IMR-90 (cell line): ENCODE data around the gene QPRT. TPM values are rescaled to one million over a fixed set of nuclear protein-coding genes. Genes with fewer than 3 reads are reported as not detected.

Experiments used
- ATAC-seq: fragments of 200-7000 bp; cut with Tn5 transposase; 2 replicates; pipeline ENCODE4 v1.9.1; 2020; ENCODE audit warnings: low read depth, mild to moderate bottlenecking, moderate library complexity
- BruUV-seq: library from RNA; stranded (reverse); fragments of 400-500 nt; replicated peaks from 2 replicates; lab custom pipeline; 2021; lab: Mats Ljungman, UMichigan
- CTCF ChIA-PET: fragments of 300-600 bp; formaldehyde crosslinking; extraction: SDS; loops from one replicate; lab custom pipeline; 2021; ENCODE audit warnings: antibody characterized with exemption; lab: Yijun Ruan, JAX
- POLR2A ChIA-PET: fragments of 300-600 bp; sonication (Branson Sonifier 250); formaldehyde crosslinking; loops from one replicate; lab custom pipeline; 2022; ENCODE audit warnings: antibody characterized with exemption; ENCODE audit not compliant: unreplicated experiment; lab: Charles Lee
- DNase-seq: peaks from one replicate; pipeline ENCODE4 v3.0.0; 2013
- H2AFZ ChIP-seq: replicated peaks from 2 replicates; pipeline ENCODE3; 2013; ENCODE audit warnings: low read length, mild to moderate bottlenecking; ENCODE audit not compliant: poor library complexity
- H2AK5ac ChIP-seq: 2 replicates; pipeline ENCODE4 v1.6.1; 2013; ENCODE audit warnings: low read depth, low read length, inconsistent platforms
- H2AK9ac ChIP-seq: replicated peaks from 2 replicates; pipeline ENCODE3; 2013; ENCODE audit warnings: mild to moderate bottlenecking, low read depth, low read length, moderate library complexity; ENCODE audit not compliant: poor library complexity
- H2BK120ac ChIP-seq: 2 replicates; pipeline ENCODE4 v1.6.1; 2013; ENCODE audit warnings: low read depth, low read length, inconsistent platforms
- H2BK15ac ChIP-seq: 3 replicates; pipeline ENCODE4 v1.6.1; 2013; ENCODE audit warnings: low read depth, low read length, inconsistent platforms
- H2BK20ac ChIP-seq: 2 replicates; pipeline ENCODE4 v1.6.1; 2013; ENCODE audit warnings: low read depth, mild to moderate bottlenecking, inconsistent platforms, low read length, moderate library complexity
- H2BK5ac ChIP-seq: 2 replicates; pipeline ENCODE4 v1.6.1; 2013; ENCODE audit warnings: mild to moderate bottlenecking, low read depth, low read length, inconsistent platforms; ENCODE audit not compliant: poor library complexity, severe bottlenecking
- H3K14ac ChIP-seq: replicated peaks from 2 replicates; pipeline ENCODE4 v1.6.1; 2013; ENCODE audit warnings: low read depth, low read length, inconsistent platforms
- H3K18ac ChIP-seq: 2 replicates; pipeline ENCODE4 v1.6.1; 2013; ENCODE audit warnings: low read depth, low read length, control low read depth
- H3K23ac ChIP-seq: 2 replicates; pipeline ENCODE4 v1.6.1; 2013; ENCODE audit warnings: low read depth, low read length, inconsistent platforms
- H3K27ac ChIP-seq: 2 replicates; pipeline ENCODE4 v1.5.1; 2013; ENCODE audit warnings: mild to moderate bottlenecking, control low read depth, low read length; ENCODE audit not compliant: insufficient read depth
- H3K27me3 ChIP-seq: 2 replicates; pipeline ENCODE4 v1.6.1; 2013; ENCODE audit warnings: low read length; ENCODE audit not compliant: control insufficient read depth, insufficient read depth
- H3K36me3 ChIP-seq: 2 replicates; pipeline ENCODE4 v1.6.1; 2013; ENCODE audit warnings: low read length, mixed read lengths; ENCODE audit not compliant: control insufficient read depth, insufficient read depth
- H3K4ac ChIP-seq: 2 replicates; pipeline ENCODE4 v1.6.1; 2013; ENCODE audit warnings: low read depth, low read length, inconsistent platforms
- H3K4me1 ChIP-seq: 2 replicates; pipeline ENCODE4 v1.6.1; 2013; ENCODE audit warnings: low read length, mixed read lengths; ENCODE audit not compliant: control insufficient read depth, insufficient read depth
- H3K4me2 ChIP-seq: 2 replicates; pipeline ENCODE4 v1.6.1; 2013; ENCODE audit warnings: low read depth, mild to moderate bottlenecking, control low read depth, low read length, moderate library complexity
- H3K4me3 ChIP-seq: 2 replicates; pipeline ENCODE4 v1.5.1; 2013; ENCODE audit warnings: low read depth, mild to moderate bottlenecking, control low read depth, low read length, moderate library complexity; ENCODE audit not compliant: insufficient read depth
- H3K56ac ChIP-seq: 2 replicates; pipeline ENCODE4 v1.6.1; 2013; ENCODE audit warnings: low read length, inconsistent platforms; ENCODE audit not compliant: insufficient read depth; ENCODE audit errors: extremely low read depth
- H3K79me1 ChIP-seq, 2 experiments: 2 replicates each; pipeline ENCODE4 v1.6.1; 2013; ENCODE audit warnings: low read length in 2 of 2, inconsistent platforms in 1 of 2, low read depth in 1 of 2
- H3K9ac ChIP-seq: 2 replicates; pipeline ENCODE4 v1.6.1; 2013; ENCODE audit warnings: low read depth, low read length, control low read depth
- H3K9me1 ChIP-seq: 2 replicates; pipeline ENCODE4 v1.6.1; 2013; ENCODE audit warnings: low read length, inconsistent platforms; ENCODE audit not compliant: insufficient read depth
- H3K9me3 ChIP-seq: 2 replicates; pipeline ENCODE4 v1.6.1; 2013; ENCODE audit warnings: low read length; ENCODE audit not compliant: control insufficient read depth, insufficient read depth
- H4K20me1 ChIP-seq: 2 replicates; pipeline ENCODE4 v1.6.1; 2013; ENCODE audit warnings: low read length, inconsistent platforms; ENCODE audit not compliant: insufficient read depth
- H4K5ac ChIP-seq: 2 replicates; pipeline ENCODE4 v1.6.1; 2013; ENCODE audit warnings: mild to moderate bottlenecking, low read depth, low read length, control low read depth
- H4K8ac ChIP-seq, 2 experiments: 2 replicates each; pipeline ENCODE4 v1.6.1; 2013; ENCODE audit warnings: low read depth in 2 of 2, low read length in 2 of 2, control low read depth in 1 of 2, inconsistent platforms in 1 of 2
- H4K91ac ChIP-seq: 2 replicates; pipeline ENCODE4 v1.6.1; 2013; ENCODE audit warnings: low read depth, low read length, inconsistent platforms; ENCODE audit not compliant: insufficient read depth
- BHLHE40 ChIP-seq: fragments of 150-350 bp; IDR thresholded peaks from 2 replicates; pipeline ENCODE4 v1.6.1; 2016; ENCODE audit warnings: mild to moderate bottlenecking, low read depth, low read length
- CEBPB ChIP-seq: IDR thresholded peaks from 2 replicates; pipeline ENCODE4 v1.6.1; 2012; ENCODE audit warnings: low read depth, low read length, improper control_type of control experiment
- CHD1 ChIP-seq: IDR thresholded peaks from 2 replicates; pipeline ENCODE4 v1.6.1; 2012; ENCODE audit warnings: low read depth, low read length, improper control_type of control experiment
- CTCF ChIP-seq: conservative IDR thresholded peaks from 2 replicates; pipeline ENCODE4 v1.5.1; 2012; ENCODE audit warnings: mild to moderate bottlenecking, low read depth, low read length, improper control_type of control experiment
- ELK1 ChIP-seq: fragments of 150-350 bp; IDR thresholded peaks from 2 replicates; pipeline ENCODE4 v1.6.1; 2016; ENCODE audit warnings: low read depth, mild to moderate bottlenecking, low read length, moderate library complexity, borderline replicate concordance
- FOS ChIP-seq: fragments of 150-350 bp; IDR thresholded peaks from 2 replicates; pipeline ENCODE4 v1.6.1; 2016; ENCODE audit warnings: low read depth, low read length
- MAZ ChIP-seq: IDR thresholded peaks from 2 replicates; pipeline ENCODE4 v1.6.1; 2012; ENCODE audit warnings: low read depth, mild to moderate bottlenecking, low read length, improper control_type of control experiment, moderate library complexity, borderline replicate concordance
- MXI1 ChIP-seq: IDR thresholded peaks from 2 replicates; pipeline ENCODE4 v1.6.1; 2012; ENCODE audit warnings: low read depth, mild to moderate bottlenecking, low read length, moderate library complexity, borderline replicate concordance
- NFE2L2 ChIP-seq: fragments of 150-350 bp; IDR thresholded peaks from 2 replicates; pipeline ENCODE4 v1.6.1; 2016; ENCODE audit warnings: low read depth, mild to moderate bottlenecking, low read length
- POLR2A ChIP-seq: IDR thresholded peaks from 2 replicates; pipeline ENCODE4 v1.6.1; 2012; ENCODE audit warnings: mild to moderate bottlenecking, low read depth, low read length
- RAD21 ChIP-seq: IDR thresholded peaks from 2 replicates; pipeline ENCODE4 v1.6.1; 2012; ENCODE audit warnings: low read length, improper control_type of control experiment
- RCOR1 ChIP-seq: IDR thresholded peaks from 2 replicates; pipeline ENCODE4 v1.6.1; 2012; ENCODE audit warnings: mild to moderate bottlenecking, low read length, improper control_type of control experiment; ENCODE audit not compliant: insufficient replicate concordance
- RFX5 ChIP-seq: IDR thresholded peaks from 2 replicates; pipeline ENCODE4 v1.8.0; 2012; ENCODE audit warnings: low read depth, mild to moderate bottlenecking, low read length, moderate library complexity
- SMC3 ChIP-seq: fragments of 150-350 bp; IDR thresholded peaks from 2 replicates; pipeline ENCODE4 v1.6.1; 2016; ENCODE audit warnings: low read depth, mild to moderate bottlenecking, antibody characterized with exemption, low read length, moderate library complexity
- USF2 ChIP-seq: fragments of 150-350 bp; IDR thresholded peaks from 2 replicates; pipeline ENCODE4 v1.6.1; 2017; ENCODE audit warnings: mild to moderate bottlenecking, antibody characterized with exemption, low read length, low read depth
- WGBS, 2 experiments: methylation state at CpG; one replicate each; pipeline versions ENCODE4 v1.1.5 to v1.1.7; 2013; ENCODE audit warnings: missing lambda C conversion rate in 2 of 2; ENCODE audit not compliant: insufficient read length in 1 of 2; ENCODE audit errors: extremely low coverage in 2 of 2; 5-methylcytosine and 5-hydroxymethylcytosine counted together
- dilution Hi-C: fragments of 300-500 bp; cut with HindIII; formaldehyde crosslinking; loops from one replicate; pipeline ENCODE4 v1.14.3; 2018; ENCODE audit warnings: low sequenced_read_pairs; ENCODE audit not compliant: unreplicated experiment
- in situ Hi-C: fragments of 300-500 bp; cut with MboI; formaldehyde crosslinking; loops from 3 replicates; pipeline ENCODE4 v1.14.3; 2019; ENCODE audit warnings: low sequenced_read_pairs, inconsistent platforms, mixed read lengths
- intact Hi-C: fragments of 100-400 bp; cut with micrococcal nuclease; formaldehyde crosslinking; loops from 2 replicates; pipeline ENCODE4 v1.10.0; 2022
- polyA plus RNA-seq, 3 experiments: library from polyadenylated mRNA; depleted of rRNA; stranded (reverse); fragments of >200 nt; gene quantifications; 2 replicates each; pipeline ENCODE4 v1.2.3, GENCODE V29; 2012; ENCODE audit warnings: low replicate concordance in 1 of 3
- total RNA-seq: library from RNA; depleted of rRNA; stranded (reverse); fragments of >200 nt; gene quantifications from 2 replicates; pipeline ENCODE4 v1.2.3, GENCODE V29; 2012

The QPRT gene
- total and polyA plus RNA-seq, 2 of the 4 experiments (the other 2 are of a cell fraction), result 3.4 to 6.3 TPM

- H3K9ac ChIP-seq, result no peak overlapping the region
- no peaks in the 10 kb centered on the region for H3K36me3 ChIP-seq
- no peak overlapping the region for H2BK20ac ChIP-seq
- H4K8ac ChIP-seq, result no peak overlapping the region
- H3K4ac ChIP-seq, result no peak overlapping the region
- no peaks in the 10 kb centered on the region for H3K4me1 ChIP-seq
- no peak overlapping the region for H2BK15ac ChIP-seq
- no peak overlapping the region for H2AK9ac ChIP-seq
- H3K4me3 ChIP-seq, result no peak overlapping the region
- no peak overlapping the region for H3K27ac ChIP-seq
- no peak overlapping the region for H3K56ac ChIP-seq
- H4K5ac ChIP-seq, result no peak overlapping the region
- H2BK120ac ChIP-seq, result no peak overlapping the region
- CTCF ChIA-PET, result no interaction called here
- POLR2A ChIA-PET, result interaction anchor here (0.6 kb wide), 1 partner anchor 841 kb away, joined by 10 read pairs; no protein-coding TSS in a partner anchor
- no peaks in the 10 kb centered on the region for H4K20me1 ChIP-seq
- no peaks in the 10 kb centered on the region for H3K79me1 ChIP-seq
- no peak overlapping the region for H3K14ac ChIP-seq
- no peak overlapping the region for H2AK5ac ChIP-seq
- H3K18ac ChIP-seq, result no peak overlapping the region
- DNase-seq (no peak), ATAC-seq (peak; percentile 17)
- no peak overlapping the region for H4K91ac ChIP-seq
- in situ Hi-C loops (loop anchor here (10.0 kb wide), 2 partner anchors 60 to 330 kb away; partner anchors contain the start of gene C16orf92), intact Hi-C loops (no loop called here), dilution Hi-C loops (no loop called here)
- H3K9me3 ChIP-seq, result no peaks in the 10 kb centered on the region
- H3K23ac ChIP-seq, result no peak overlapping the region
- peak overlapping the region; percentile 65 for H2AFZ ChIP-seq
- 49% methylated on average over 11 of the region's 41 CpGs; no CpG with 5 or more reads in 1 of the 2 experiments for WGBS, 2 experiments
- H3K27me3 ChIP-seq, result peaks cover 8% of the 10 kb centered on the region; the same call in 1 of the 2 replicates
- no TSS peak for BruUV-seq
- no peak overlapping the region for H2BK5ac ChIP-seq
- H3K9me1 ChIP-seq, result no peaks in the 10 kb centered on the region
- H3K4me2 ChIP-seq, result no peak overlapping the region
- TF ChIP-seq ELK1, result no peak
- TF ChIP-seq NFE2L2, result no peak
- TF ChIP-seq CTCF, result no peak
- TF ChIP-seq SMC3, result no peak
- TF ChIP-seq CEBPB, result no peak
- no peak for TF ChIP-seq MXI1
- no peak for TF ChIP-seq RAD21
- TF ChIP-seq MAZ, result no peak
- no peak for TF ChIP-seq USF2
- no peak for TF ChIP-seq RCOR1
- no peak for TF ChIP-seq CHD1
- TF ChIP-seq RFX5, result no peak
- no peak for TF ChIP-seq POLR2A
- TF ChIP-seq FOS, result no peak
- no peak for TF ChIP-seq BHLHE40
Measured at GRCh38 chr16:29694384-29695195, 15.6 kb downstream of the QPRT start.
